HepG2 (cell line): ENCODE measurements around the gene PBX2. TPM values are rescaled to one million over a fixed set of nuclear protein-coding genes. Genes with fewer than 3 reads are reported as not detected.
A peak's percentile ranks its signal among the peaks of the same experiment; 100 is the strongest.

Source experiments
- ATAC-seq: fragments of 200-7000 bp; cut with Tn5 transposase; 3 replicates; pipeline ENCODE4 v1.9.1; 2020; ENCODE audit warnings: mild to moderate bottlenecking, moderate library complexity
- BruUV-seq: library from RNA; stranded (reverse); fragments of 400-500 nt; replicated peaks from 2 replicates; lab custom pipeline; 2021; lab: Mats Ljungman, UMichigan
- CTCF ChIA-PET: fragments of 300-600 bp; formaldehyde crosslinking; extraction: SDS; loops from one replicate; lab custom pipeline; 2021; ENCODE audit warnings: low total read pairs, inconsistent platforms, low intra/inter-chr PET ratio; lab: Yijun Ruan, JAX
- POLR2A ChIA-PET: fragments of 350-600 bp; sonication (Branson Sonifier 250); formaldehyde crosslinking; loops from one replicate; lab custom pipeline; 2020; ENCODE audit warnings: antibody characterized with exemption, inconsistent platforms; lab: Yijun Ruan, JAX
- DNase-seq: peaks from one replicate; pipeline ENCODE4 v3.0.0-alpha.2; 2015; ENCODE audit warnings: low spot score
- FAIRE-seq: peaks from 3 replicates; lab custom pipeline; 2011; peaks lifted over from hg19 to GRCh38; lab: Jason Lieb, UNC
- H2AFZ ChIP-seq: one replicate; pipeline ENCODE4 v1.6.1; 2011; ENCODE audit warnings: low read length, inconsistent platforms
- H3K27ac ChIP-seq: fragments of 300-600 bp; 3 replicates; pipeline ENCODE4 v1.8.0; 2011; ENCODE audit warnings: mixed run types, mild to moderate bottlenecking, mixed read lengths, low read length, inconsistent platforms; ENCODE audit not compliant: insufficient read depth; ENCODE audit errors: extremely low read length
- H3K27me3 ChIP-seq, 2 experiments: fragments of 200-600 bp in 1 of 2; 2 replicates in 1 of 2; 3 replicates in 1 of 2; pipeline versions ENCODE4 v1.6.0 to v1.8.0; 2011; ENCODE audit warnings: low read length in 2 of 2, mild to moderate bottlenecking in 2 of 2, moderate library complexity in 2 of 2, inconsistent platforms in 1 of 2; ENCODE audit not compliant: insufficient read depth in 2 of 2, control insufficient read depth in 1 of 2
- H3K36me3 ChIP-seq, 2 experiments: fragments of 200-600 bp in 1 of 2; replicated peaks in 1 of 2; 2 replicates in 1 of 2; 3 replicates in 1 of 2; pipeline versions ENCODE4 v1.5.1 to v1.8.0; 2011; ENCODE audit warnings: low read length in 2 of 2, inconsistent platforms in 1 of 2; ENCODE audit not compliant: insufficient read depth in 2 of 2, control insufficient read depth in 1 of 2
- H3K4me1 ChIP-seq: 2 replicates; pipeline ENCODE4 v1.5.1; 2012; ENCODE audit warnings: low read length, inconsistent platforms; ENCODE audit not compliant: insufficient read depth
- H3K4me2 ChIP-seq: 2 replicates; pipeline ENCODE4 v1.6.0; 2011; ENCODE audit warnings: low read depth, low read length, inconsistent platforms
- H3K4me3 ChIP-seq, 3 experiments: fragments of 200-600 bp in 1 of 3; sonication (generic), shearing (Covaris generic) in 1 of 3; replicated peaks in 1 of 3; 2 replicates each; pipeline ENCODE4 v1.5.1; 2011 to 2016; ENCODE audit warnings: low read length in 3 of 3, inconsistent platforms in 2 of 3, low read depth in 2 of 3, mild to moderate bottlenecking in 2 of 3, control low read depth in 1 of 3, mixed read lengths in 1 of 3; ENCODE audit not compliant: insufficient read depth in 1 of 3
- H3K79me2 ChIP-seq: one replicate; pipeline ENCODE4 v1.6.1; 2011; ENCODE audit warnings: low read length, inconsistent platforms; ENCODE audit not compliant: insufficient read depth
- H3K9ac ChIP-seq: 2 replicates; pipeline ENCODE4 v1.6.0; 2011; ENCODE audit warnings: mild to moderate bottlenecking, low read depth, low read length, inconsistent platforms; ENCODE audit not compliant: insufficient read depth
- H3K9me3 ChIP-seq: 2 replicates; pipeline ENCODE4 v1.5.1; 2012; ENCODE audit warnings: mild to moderate bottlenecking, low read length
- H4K20me1 ChIP-seq: 2 replicates; pipeline ENCODE4 v1.6.0; 2011; ENCODE audit warnings: inconsistent platforms, mild to moderate bottlenecking, low read length, moderate library complexity; ENCODE audit not compliant: insufficient read depth
- FOXK2 ChIP-seq: fragments of 450-650 bp; IDR thresholded peaks from 2 replicates; pipeline ENCODE4 v1.6.1; 2016
- NFKB2 ChIP-seq: sonication (generic); formaldehyde crosslinking; IDR thresholded peaks from 2 replicates; pipeline ENCODE4 v1.4.0; 2020; ENCODE audit warnings: missing genetic modification reagents, borderline replicate concordance
- POLR2A ChIP-seq, 2 experiments: IDR thresholded peaks; 2 replicates each; pipeline ENCODE4 v1.6.1; 2011; ENCODE audit warnings: low read depth in 2 of 2, low read length in 2 of 2, mild to moderate bottlenecking in 1 of 2, moderate library complexity in 1 of 2; ENCODE audit not compliant: insufficient read depth in 1 of 2
- SP4 ChIP-seq: sonication (generic); formaldehyde crosslinking; IDR thresholded peaks from 2 replicates; pipeline ENCODE4 v1.8.1; 2023; ENCODE audit warnings: mild to moderate bottlenecking, missing genetic modification reagents
- TBX3 ChIP-seq: fragments of 450-650 bp; IDR thresholded peaks from 2 replicates; pipeline ENCODE4 v1.6.1; 2017; ENCODE audit warnings: antibody characterized with exemption, mild to moderate bottlenecking, inconsistent platforms, borderline replicate concordance
- YEATS2 ChIP-seq: sonication (generic); formaldehyde crosslinking; IDR thresholded peaks from 2 replicates; pipeline ENCODE4 v1.4.0; 2020; ENCODE audit warnings: missing genetic modification reagents, borderline replicate concordance
- ZFX ChIP-seq: sonication (generic); formaldehyde crosslinking; IDR thresholded peaks from 2 replicates; pipeline ENCODE4 v1.4.0; 2020; ENCODE audit warnings: mild to moderate bottlenecking, low read depth, missing genetic modification reagents, moderate library complexity
- ZFY ChIP-seq: sonication (generic); formaldehyde crosslinking; IDR thresholded peaks from 2 replicates; pipeline ENCODE4 v1.4.0; 2020; ENCODE audit warnings: missing genetic modification reagents
- ZNF17 ChIP-seq: sonication (generic); formaldehyde crosslinking; IDR thresholded peaks from 2 replicates; pipeline ENCODE4 v1.5.0; 2020; ENCODE audit warnings: mild to moderate bottlenecking, missing genetic modification reagents
- ZNF263 ChIP-seq: sonication (generic); formaldehyde crosslinking; IDR thresholded peaks from 2 replicates; pipeline ENCODE4 v1.4.0; 2020; ENCODE audit warnings: missing genetic modification reagents
- ZNF354B ChIP-seq: sonication (generic); formaldehyde crosslinking; IDR thresholded peaks from 2 replicates; pipeline ENCODE4 v1.8.0; 2022; ENCODE audit warnings: mild to moderate bottlenecking, missing genetic modification reagents
- WGBS: methylation state at CpG from one replicate; pipeline ENCODE4 v1.1.6; 2017; ENCODE audit warnings: low lambda C conversion rate; 5-methylcytosine and 5-hydroxymethylcytosine counted together
- in situ Hi-C: cut with HindIII; loops from 2 replicates; pipeline ENCODE4 v1.10.0; 2017; ENCODE audit warnings: low pct_unique_long_range_greater_than_20kb; ENCODE audit not compliant: extremely low pct_ligation_motif_present
- intact Hi-C: fragments of 100-400 bp; cut with micrococcal nuclease; formaldehyde crosslinking; loops from one replicate; pipeline ENCODE4 v1.10.0; 2022; ENCODE audit not compliant: unreplicated experiment
- polyA plus RNA-seq, 8 experiments: library from polyadenylated mRNA; depleted of rRNA in 3 of 8; stranded (reverse) in 7 of 8; unstranded in 1 of 8; fragments of >200 nt; fragmentation: Illumina TruSeq in 4 of 8; extraction: Trizol in 4 of 8; gene quantifications; 2 replicates each; pipeline versions ENCODE4 v1.2.1 to v1.2.3, GENCODE V29; 2011 to 2016; ENCODE audit warnings: low read depth in 4 of 8, missing spikeins in 1 of 8, mixed read lengths in 1 of 8; ENCODE audit not compliant: insufficient read depth in 1 of 8
- total RNA-seq, 5 experiments: library from RNA; depleted of rRNA; stranded (reverse); fragments of >200 nt; fragmentation: Illumina TruSeq; extraction: Trizol; gene quantifications; 2 replicates each; pipeline ENCODE4 v1.2.3, GENCODE V29; 2016; ENCODE audit warnings: low read depth in 1 of 5
- TF ChIP-seq, protein P1 (sequence below): IDR thresholded peaks from 2 replicates; pipeline ENCODE4 v1.6.1; 2016; ENCODE audit warnings: mild to moderate bottlenecking
- TF ChIP-seq, protein P2 (sequence below): sonication (generic); formaldehyde crosslinking; IDR thresholded peaks from 2 replicates; pipeline ENCODE4 v1.4.0; 2020; ENCODE audit warnings: missing genetic modification reagents
- TF ChIP-seq, protein P3 (sequence below): IDR thresholded peaks from 2 replicates; pipeline ENCODE4 v1.6.1; 2016; ENCODE audit warnings: missing genetic modification reagents, missing compliant biosample characterization

The PBX2 gene
- total and polyA plus RNA-seq, 2 of the 13 experiments (the other 11 are each of a cell fraction or from before 2014, with no cell fraction given), result 42.3 to 77.8 TPM

DNA sequence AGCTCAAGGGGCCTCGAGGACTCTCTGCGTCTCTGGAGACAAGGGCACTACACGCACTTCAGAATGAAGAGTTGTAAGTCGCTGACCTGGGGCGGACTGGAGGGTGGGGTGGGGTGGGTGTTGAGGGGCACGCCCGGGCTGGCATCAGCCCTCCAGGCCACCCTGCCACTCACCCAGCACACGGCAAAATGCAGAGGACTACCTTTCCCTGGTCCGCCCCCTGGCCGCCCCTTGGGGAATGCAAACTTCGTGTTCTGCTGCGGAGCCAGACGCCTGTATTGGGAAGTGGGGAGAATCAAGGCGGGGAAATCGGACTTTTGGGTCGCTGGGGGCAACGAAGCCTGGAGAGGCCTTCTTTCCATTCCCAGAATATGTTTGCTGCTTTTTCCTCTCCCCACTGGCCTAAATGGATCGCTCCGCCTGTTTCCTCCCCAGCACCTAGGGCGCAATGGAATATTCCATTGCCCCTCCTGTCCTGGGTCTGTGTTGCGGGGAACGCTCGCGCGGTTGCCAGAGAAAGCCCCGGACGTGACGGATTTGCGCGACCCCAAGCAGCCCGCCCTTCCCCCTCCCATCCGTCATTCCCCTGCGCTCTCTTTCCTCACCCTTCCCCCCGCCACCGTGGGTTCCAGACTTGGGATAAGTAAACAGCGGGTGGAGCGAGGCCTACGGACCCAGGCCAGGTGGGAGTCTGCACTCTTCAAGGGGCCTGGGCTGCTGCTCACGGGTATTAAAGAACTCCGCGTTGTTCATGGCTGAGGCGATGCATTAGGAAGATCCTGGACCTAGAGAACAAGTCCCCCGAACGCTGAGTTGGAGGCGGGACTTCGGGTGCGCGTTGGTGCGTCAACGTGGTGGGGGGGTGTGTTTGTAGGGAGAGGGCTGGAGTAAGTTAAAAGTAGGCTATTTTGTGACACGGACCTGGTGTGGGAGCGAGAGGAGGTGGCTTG is 36.2 kb downstream of the PBX2 start, which contains the start of gene PPT2:
TSS of gene PPT2 (plus strand) at position 578 of the 950 bp plus-strand sequence. CDS start 454 bp downstream, outside the sequence.
- peak; percentile 86 for FAIRE-seq
- intact Hi-C loops, result loop anchor here (1.0 kb wide), 5 partner anchors 24 to 67 kb away; partner anchors contain the start of genes FKBPL and RNF5
- POLR2A ChIA-PET, result interaction anchor here (0.5 to 2.6 kb wide), 14 partner anchors 11 to 818 kb away, joined by 3 to 35 read pairs (median 4); partner anchors contain the start of genes AGPAT1, ATF6B, EGFL8 and FKBPL
- TF ChIP-seq SP4, result peak; percentile 84
- TF ChIP-seq YEATS2 (CRISPR knock-in tag), result peak; percentile 93
- TF ChIP-seq ZNF354B (CRISPR knock-in tag), result peak; percentile 87; the same call in 1 of the 2 replicates
- TF ChIP-seq, protein P1, sequence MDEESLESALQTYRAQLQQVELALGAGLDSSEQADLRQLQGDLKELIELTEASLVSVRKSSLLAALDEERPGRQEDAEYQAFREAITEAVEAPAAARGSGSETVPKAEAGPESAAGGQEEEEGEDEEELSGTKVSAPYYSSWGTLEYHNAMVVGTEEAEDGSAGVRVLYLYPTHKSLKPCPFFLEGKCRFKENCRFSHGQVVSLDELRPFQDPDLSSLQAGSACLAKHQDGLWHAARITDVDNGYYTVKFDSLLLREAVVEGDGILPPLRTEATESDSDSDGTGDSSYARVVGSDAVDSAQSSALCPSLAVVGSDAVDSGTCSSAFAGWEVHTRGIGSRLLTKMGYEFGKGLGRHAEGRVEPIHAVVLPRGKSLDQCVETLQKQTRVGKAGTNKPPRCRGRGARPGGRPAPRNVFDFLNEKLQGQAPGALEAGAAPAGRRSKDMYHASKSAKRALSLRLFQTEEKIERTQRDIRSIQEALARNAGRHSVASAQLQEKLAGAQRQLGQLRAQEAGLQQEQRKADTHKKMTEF (CRISPR knock-in tag), result no peak; the same call in none of the 2 replicates
- TF ChIP-seq, protein P2, sequence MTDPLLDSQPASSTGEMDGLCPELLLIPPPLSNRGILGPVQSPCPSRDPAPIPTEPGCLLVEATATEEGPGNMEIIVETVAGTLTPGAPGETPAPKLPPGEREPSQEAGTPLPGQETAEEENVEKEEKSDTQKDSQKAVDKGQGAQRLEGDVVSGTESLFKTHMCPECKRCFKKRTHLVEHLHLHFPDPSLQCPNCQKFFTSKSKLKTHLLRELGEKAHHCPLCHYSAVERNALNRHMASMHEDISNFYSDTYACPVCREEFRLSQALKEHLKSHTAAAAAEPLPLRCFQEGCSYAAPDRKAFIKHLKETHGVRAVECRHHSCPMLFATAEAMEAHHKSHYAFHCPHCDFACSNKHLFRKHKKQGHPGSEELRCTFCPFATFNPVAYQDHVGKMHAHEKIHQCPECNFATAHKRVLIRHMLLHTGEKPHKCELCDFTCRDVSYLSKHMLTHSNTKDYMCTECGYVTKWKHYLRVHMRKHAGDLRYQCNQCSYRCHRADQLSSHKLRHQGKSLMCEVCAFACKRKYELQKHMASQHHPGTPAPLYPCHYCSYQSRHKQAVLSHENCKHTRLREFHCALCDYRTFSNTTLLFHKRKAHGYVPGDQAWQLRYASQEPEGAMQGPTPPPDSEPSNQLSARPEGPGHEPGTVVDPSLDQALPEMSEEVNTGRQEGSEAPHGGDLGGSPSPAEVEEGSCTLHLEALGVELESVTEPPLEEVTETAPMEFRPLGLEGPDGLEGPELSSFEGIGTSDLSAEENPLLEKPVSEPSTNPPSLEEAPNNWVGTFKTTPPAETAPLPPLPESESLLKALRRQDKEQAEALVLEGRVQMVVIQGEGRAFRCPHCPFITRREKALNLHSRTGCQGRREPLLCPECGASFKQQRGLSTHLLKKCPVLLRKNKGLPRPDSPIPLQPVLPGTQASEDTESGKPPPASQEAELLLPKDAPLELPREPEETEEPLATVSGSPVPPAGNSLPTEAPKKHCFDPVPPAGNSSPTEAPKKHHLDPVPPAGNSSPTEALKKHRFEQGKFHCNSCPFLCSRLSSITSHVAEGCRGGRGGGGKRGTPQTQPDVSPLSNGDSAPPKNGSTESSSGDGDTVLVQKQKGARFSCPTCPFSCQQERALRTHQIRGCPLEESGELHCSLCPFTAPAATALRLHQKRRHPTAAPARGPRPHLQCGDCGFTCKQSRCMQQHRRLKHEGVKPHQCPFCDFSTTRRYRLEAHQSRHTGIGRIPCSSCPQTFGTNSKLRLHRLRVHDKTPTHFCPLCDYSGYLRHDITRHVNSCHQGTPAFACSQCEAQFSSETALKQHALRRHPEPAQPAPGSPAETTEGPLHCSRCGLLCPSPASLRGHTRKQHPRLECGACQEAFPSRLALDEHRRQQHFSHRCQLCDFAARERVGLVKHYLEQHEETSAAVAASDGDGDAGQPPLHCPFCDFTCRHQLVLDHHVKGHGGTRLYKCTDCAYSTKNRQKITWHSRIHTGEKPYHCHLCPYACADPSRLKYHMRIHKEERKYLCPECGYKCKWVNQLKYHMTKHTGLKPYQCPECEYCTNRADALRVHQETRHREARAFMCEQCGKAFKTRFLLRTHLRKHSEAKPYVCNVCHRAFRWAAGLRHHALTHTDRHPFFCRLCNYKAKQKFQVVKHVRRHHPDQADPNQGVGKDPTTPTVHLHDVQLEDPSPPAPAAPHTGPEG (CRISPR knock-in tag), result peak; percentile 90
- TF ChIP-seq FOXK2, result peak; percentile 94
- peak; percentile 96 for TF ChIP-seq ZFX (CRISPR knock-in tag)
- peak; percentile 73; the same call in 1 of the 2 replicates for TF ChIP-seq NFKB2 (CRISPR knock-in tag)
- TF ChIP-seq TBX3, result 0 out of 2 replicates have a peak, but pooled peaks have one; percentile 10
- TF ChIP-seq ZNF263 (CRISPR knock-in tag), result no peak
- no peak for TF ChIP-seq ZNF17 (CRISPR knock-in tag)
- TF ChIP-seq POLR2A (IDR thresholded peaks at IDR 0.05; ENCODE audit: insufficient read depth in 1 of 2, low read depth in 2 of 2, low read length in 2 of 2), result peak; percentile 68 to 74
- TF ChIP-seq, protein P3, sequence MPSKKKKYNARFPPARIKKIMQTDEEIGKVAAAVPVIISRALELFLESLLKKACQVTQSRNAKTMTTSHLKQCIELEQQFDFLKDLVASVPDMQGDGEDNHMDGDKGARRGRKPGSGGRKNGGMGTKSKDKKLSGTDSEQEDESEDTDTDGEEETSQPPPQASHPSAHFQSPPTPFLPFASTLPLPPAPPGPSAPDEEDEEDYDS (CRISPR knock-in tag), result peak; percentile 69; the same call in 1 of the 2 replicates
- peak; percentile 88 for TF ChIP-seq ZFY (CRISPR knock-in tag)

More for the DNA sequence above, 36.2 kb downstream of the PBX2 start, which contains the start of gene PPT2:
- peak within 1 kb of the TSS; percentile 78 to 91 (median 88) for H3K4me3 ChIP-seq
- H3K4me2 ChIP-seq, result peak within 1 kb of the TSS; percentile 94
- peak; percentile 79 for ATAC-seq
- TSS peak; percentile 73 for BruUV-seq
- peaks cover 18 to 32% of the 10 kb centered on the region in 2 experiments for H3K36me3 ChIP-seq
- peak within 1 kb of the TSS; percentile 91 for H3K9ac ChIP-seq
- peaks cover 17% of the 10 kb centered on the region for H3K79me2 ChIP-seq
- H3K4me1 ChIP-seq, result peaks cover 28% of the 10 kb centered on the region
- peak within 1 kb of the TSS; percentile 88 for H3K27ac ChIP-seq
- peak within 1 kb of the TSS; percentile 75 for H2AFZ ChIP-seq
- peak; percentile 93 for DNase-seq
- CTCF ChIA-PET, result interaction anchor here (1.0 to 4.3 kb wide), 6 partner anchors 26 to 106 kb away, joined by 4 to 97 read pairs (median 4); partner anchors contain the start of gene ATF6B
- under 1% methylated on average over 41 of the region's 52 CpGs for WGBS
- H3K27me3 ChIP-seq, result no peaks in the 10 kb centered on the region; a peak in 1 of 5 replicates
- H4K20me1 ChIP-seq, result no peaks in the 10 kb centered on the region
- no peaks in the 10 kb centered on the region for H3K9me3 ChIP-seq
- in situ Hi-C loops, result loop anchor here (5.0 kb wide), 1 partner anchor 37 kb away; no protein-coding TSS in a partner anchor
